ENCODE data around the gene RXRA.

DNA sequence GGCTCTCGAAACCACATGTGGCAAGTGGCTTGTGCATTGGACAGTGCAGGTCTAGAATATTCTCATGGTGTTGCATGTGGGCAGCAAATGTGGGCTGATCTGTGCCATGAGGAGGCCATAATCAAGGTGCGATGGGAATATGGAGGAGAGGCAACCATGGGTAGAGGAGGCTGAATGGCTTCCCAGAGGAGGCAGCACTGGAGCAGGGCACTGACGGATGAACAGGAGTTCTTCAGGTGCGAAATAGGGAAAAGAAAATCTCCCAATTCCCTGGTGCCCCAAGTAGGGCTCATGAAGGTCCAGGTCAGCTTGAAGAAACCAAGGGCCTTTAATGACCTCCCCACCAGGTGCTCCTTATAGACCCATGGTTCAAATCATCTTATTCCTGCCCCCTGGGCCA, 126.5 kb downstream of the RXRA start:
- TF ChIP-seq, protein P1, sequence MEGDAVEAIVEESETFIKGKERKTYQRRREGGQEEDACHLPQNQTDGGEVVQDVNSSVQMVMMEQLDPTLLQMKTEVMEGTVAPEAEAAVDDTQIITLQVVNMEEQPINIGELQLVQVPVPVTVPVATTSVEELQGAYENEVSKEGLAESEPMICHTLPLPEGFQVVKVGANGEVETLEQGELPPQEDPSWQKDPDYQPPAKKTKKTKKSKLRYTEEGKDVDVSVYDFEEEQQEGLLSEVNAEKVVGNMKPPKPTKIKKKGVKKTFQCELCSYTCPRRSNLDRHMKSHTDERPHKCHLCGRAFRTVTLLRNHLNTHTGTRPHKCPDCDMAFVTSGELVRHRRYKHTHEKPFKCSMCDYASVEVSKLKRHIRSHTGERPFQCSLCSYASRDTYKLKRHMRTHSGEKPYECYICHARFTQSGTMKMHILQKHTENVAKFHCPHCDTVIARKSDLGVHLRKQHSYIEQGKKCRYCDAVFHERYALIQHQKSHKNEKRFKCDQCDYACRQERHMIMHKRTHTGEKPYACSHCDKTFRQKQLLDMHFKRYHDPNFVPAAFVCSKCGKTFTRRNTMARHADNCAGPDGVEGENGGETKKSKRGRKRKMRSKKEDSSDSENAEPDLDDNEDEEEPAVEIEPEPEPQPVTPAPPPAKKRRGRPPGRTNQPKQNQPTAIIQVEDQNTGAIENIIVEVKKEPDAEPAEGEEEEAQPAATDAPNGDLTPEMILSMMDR (IDR thresholded peaks at IDR 0.05) = no peak
- no peak for TF ChIP-seq POLR2A (IDR thresholded peaks at IDR 0.05)
